Transverse colon (tissue), 4 donors: ENCODE results near the gene WDSUB1. TPM values are rescaled to one million over a fixed set of nuclear protein-coding genes. Genes with fewer than 3 reads are reported as not detected.

ENCODE experiments used
- DNase-seq: peaks from one replicate; pipeline ENCODE4 v3.0.0-alpha.2; 2019
- H3K27ac ChIP-seq, 4 donors: fragments of 200-600 bp; sonication (generic); 2 replicates each; pipeline ENCODE4 v1.5.1; 2016 to 2018; ENCODE audit warnings: inconsistent platforms in 4 of 4
- H3K27me3 ChIP-seq: fragments of 200-600 bp; sonication (generic); 2 replicates; pipeline ENCODE4 v1.5.1; 2017; ENCODE audit warnings: inconsistent platforms
- H3K36me3 ChIP-seq, 4 donors: fragments of 200-600 bp; sonication (generic); 2 replicates each; pipeline ENCODE4 v1.5.1; 2017 to 2019; ENCODE audit warnings: inconsistent platforms in 4 of 4
- H3K4me1 ChIP-seq, 4 donors: fragments of 200-600 bp; sonication (generic); 2 replicates each; pipeline ENCODE4 v1.5.1; 2017 to 2020; ENCODE audit warnings: inconsistent platforms in 4 of 4
- H3K4me3 ChIP-seq, 4 donors: fragments of 200-600 bp; sonication (generic); 1 replicate in 1 of 4; 2 replicates in 3 of 4; pipeline versions ENCODE4 v1.5.1 to v1.6.1; 2017 to 2019; ENCODE audit warnings: inconsistent platforms in 4 of 4
- H3K9me3 ChIP-seq, 2 donors: fragments of 200-600 bp; sonication (generic); 2 replicates each; pipeline ENCODE4 v1.5.1; 2017 to 2019; ENCODE audit warnings: inconsistent platforms in 2 of 2
- EP300 ChIP-seq: sonication (generic); formaldehyde crosslinking; IDR thresholded peaks from one replicate; pipeline ENCODE4 v1.6.1; 2017; ENCODE audit warnings: antibody characterized with exemption, low read depth
- POLR2A ChIP-seq: fragments of 450-650 bp; IDR thresholded peaks from one replicate; pipeline ENCODE4 v1.6.1; 2016; ENCODE audit warnings: antibody characterized with exemption, mild to moderate bottlenecking, moderate library complexity
- POLR2AphosphoS5 ChIP-seq, 3 donors: sonication (generic); formaldehyde crosslinking; IDR thresholded peaks; one replicate each; pipeline ENCODE4 v1.6.1; 2016; ENCODE audit warnings: antibody characterized with exemption in 3 of 3
- WGBS, 2 donors: methylation state at CpG; one replicate each; pipeline ENCODE4 v1.1.5; 2018; ENCODE audit warnings: low coverage in 1 of 2; 5-methylcytosine and 5-hydroxymethylcytosine counted together
- in situ Hi-C, 4 donors: fragments of 200-750 bp; cut with MboI; loops; one replicate each; pipeline versions ENCODE4 v1.15.0 to v1.15.1; 2017; ENCODE audit warnings: low sequenced_read_pairs in 3 of 4, low pct_ligation_motif_present in 1 of 4, low pct_unique_long_range_greater_than_20kb in 1 of 4
- intact Hi-C: fragments of 100-400 bp; cut with DNase I; formaldehyde crosslinking; loops from one replicate; pipeline ENCODE4 v1.15.1; 2023; ENCODE audit warnings: low total_unique reads
- total RNA-seq, 4 donors: library from RNA; depleted of rRNA; stranded (reverse); fragments of >200 nt; gene quantifications; one replicate each; pipeline ENCODE4 v1.1.0, GENCODE V29; 2016
- TF ChIP-seq, protein P1 (sequence below), 5 experiments: fragments of 200-600 bp in 3 of 5; fragments of 450-650 bp in 2 of 5; sonication (generic) in 3 of 5; IDR thresholded peaks; 1 replicate in 2 of 5; 2 replicates in 3 of 5; pipeline ENCODE4 v1.5.1; 2016 to 2017; ENCODE audit warnings: antibody characterized with exemption in 5 of 5, inconsistent platforms in 3 of 5, mild to moderate bottlenecking in 2 of 5, moderate library complexity in 1 of 5

The WDSUB1 gene
- total RNA-seq, 4 donors from 2014 or later = 3.4 to 10.3 (median 9.1) TPM

DNA sequence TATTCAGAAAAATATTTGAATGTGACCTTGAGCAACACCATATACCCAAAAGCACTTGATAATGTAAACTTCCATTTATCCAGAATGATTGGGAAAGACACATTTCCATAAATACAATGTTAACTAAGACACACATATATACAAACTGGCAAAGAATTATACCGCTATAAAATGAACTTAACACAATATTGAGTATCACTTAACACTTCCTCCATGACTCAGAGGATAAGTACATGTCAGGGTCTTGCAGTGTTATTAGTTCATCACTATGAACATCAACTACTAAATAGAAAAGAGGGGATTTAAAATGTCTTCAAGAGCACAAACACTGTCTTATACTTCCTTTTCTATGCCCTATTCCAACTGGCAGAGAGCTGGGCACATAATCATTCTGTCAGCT lies 18.6 kb downstream of the WDSUB1 start:
- TF ChIP-seq EP300 (no peak), POLR2AphosphoS5 (IDR thresholded peaks at IDR 0.05) (no peak), POLR2A (no peak)
- TF ChIP-seq, protein P1, sequence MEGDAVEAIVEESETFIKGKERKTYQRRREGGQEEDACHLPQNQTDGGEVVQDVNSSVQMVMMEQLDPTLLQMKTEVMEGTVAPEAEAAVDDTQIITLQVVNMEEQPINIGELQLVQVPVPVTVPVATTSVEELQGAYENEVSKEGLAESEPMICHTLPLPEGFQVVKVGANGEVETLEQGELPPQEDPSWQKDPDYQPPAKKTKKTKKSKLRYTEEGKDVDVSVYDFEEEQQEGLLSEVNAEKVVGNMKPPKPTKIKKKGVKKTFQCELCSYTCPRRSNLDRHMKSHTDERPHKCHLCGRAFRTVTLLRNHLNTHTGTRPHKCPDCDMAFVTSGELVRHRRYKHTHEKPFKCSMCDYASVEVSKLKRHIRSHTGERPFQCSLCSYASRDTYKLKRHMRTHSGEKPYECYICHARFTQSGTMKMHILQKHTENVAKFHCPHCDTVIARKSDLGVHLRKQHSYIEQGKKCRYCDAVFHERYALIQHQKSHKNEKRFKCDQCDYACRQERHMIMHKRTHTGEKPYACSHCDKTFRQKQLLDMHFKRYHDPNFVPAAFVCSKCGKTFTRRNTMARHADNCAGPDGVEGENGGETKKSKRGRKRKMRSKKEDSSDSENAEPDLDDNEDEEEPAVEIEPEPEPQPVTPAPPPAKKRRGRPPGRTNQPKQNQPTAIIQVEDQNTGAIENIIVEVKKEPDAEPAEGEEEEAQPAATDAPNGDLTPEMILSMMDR (IDR thresholded peaks at IDR 0.05) = no peak
- Histone ChIP-seq H3K9me3 (no peaks in the 10 kb centered on the region), H3K27me3 (no peaks in the 10 kb centered on the region), H3K4me1 (peaks cover 0 to 4% (median 1%) of the 10 kb centered on the region in 4 donors), H3K4me3 (no peak overlapping the region), H3K36me3 (peaks cover 0 to 6% (median 2%) of the 10 kb centered on the region in 4 donors), H3K27ac (no peak overlapping the region)
- in situ Hi-C loops = no loop called here
- intact Hi-C loops = no loop called here
- WGBS, 2 donors = 84 to 100% methylated on average over 1 of the region's 1 CpG
- no peak for DNase-seq

DNA sequence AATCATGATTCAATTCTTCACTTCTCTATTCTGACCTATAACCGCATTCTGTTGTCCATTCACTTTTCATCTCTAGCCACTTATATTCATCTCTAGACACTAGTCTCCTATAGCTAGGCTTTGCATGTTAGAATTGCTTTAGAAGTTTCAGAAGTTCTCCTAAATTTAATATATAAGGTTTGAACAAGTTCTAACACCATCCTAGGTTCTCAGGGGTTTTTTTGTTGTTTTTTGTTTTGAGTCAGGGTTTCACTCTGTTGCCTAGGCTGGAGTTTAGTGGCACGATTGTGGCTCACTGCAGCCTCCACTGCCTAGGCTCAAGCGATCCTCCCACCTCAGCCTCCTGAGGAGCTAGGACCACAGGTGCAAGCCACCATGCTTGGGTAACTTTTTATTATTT lies 19.9 kb downstream of the WDSUB1 start:
- 79% methylated on average over 2 to 3 of the region's 3 CpGs for WGBS, 2 donors
- no peaks in the 10 kb centered on the region for H3K27me3 ChIP-seq
- TF ChIP-seq POLR2A (no peak), POLR2AphosphoS5 (IDR thresholded peaks at IDR 0.05) (no peak)
- in situ Hi-C loops = no loop called here
- H3K36me3 ChIP-seq = peaks cover 0 to 9% (median 2%) of the 10 kb centered on the region in 4 donors
- intact Hi-C loops = no loop called here
- DNase-seq = no peak
- peaks cover 0 to 4% (median 1%) of the 10 kb centered on the region in 4 donors for H3K4me1 ChIP-seq
- H3K9me3 ChIP-seq = no peaks in the 10 kb centered on the region
- H3K4me3 ChIP-seq = no peak overlapping the region
- no peak overlapping the region for H3K27ac ChIP-seq

DNA sequence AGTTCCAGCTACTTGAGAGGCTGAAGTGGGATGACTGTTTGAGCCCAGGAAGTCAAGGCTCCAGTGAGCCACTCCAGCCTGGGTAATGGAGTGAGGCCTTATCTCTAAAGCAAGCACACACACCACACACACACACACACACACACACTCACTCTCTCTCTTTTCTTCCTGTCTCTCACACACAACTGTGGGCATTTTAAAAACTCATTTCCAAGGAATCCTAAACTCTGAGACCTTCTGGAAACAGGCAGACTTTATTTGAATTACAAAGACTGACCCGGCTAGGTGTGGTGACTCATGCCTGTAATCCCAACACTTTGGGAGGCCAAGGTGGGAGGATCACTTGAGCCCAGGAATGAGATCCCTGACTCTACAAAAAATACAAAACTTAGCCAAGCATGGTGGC lies 21.3 kb downstream of the WDSUB1 start:
- in situ Hi-C loops (no loop called here), intact Hi-C loops (no loop called here)
- TF ChIP-seq EP300 = no peak
- Histone ChIP-seq H3K9me3 (no peaks in the 10 kb centered on the region), H3K4me3 (no peak overlapping the region), H3K27ac (no peak overlapping the region), H3K27me3 (no peaks in the 10 kb centered on the region), H3K4me1 (peaks cover 0 to 4% (median 1%) of the 10 kb centered on the region in 4 donors), H3K36me3 (peaks cover 0 to 3% (median 0%) of the 10 kb centered on the region in 4 donors)
- DNase-seq = no peak
- 74 to 88% methylated on average over 1 of the region's 1 CpG for WGBS, 2 donors

- no peak overlapping the region for H3K4me3 ChIP-seq
- no peaks in the 10 kb centered on the region for H3K9me3 ChIP-seq
- peaks cover 0 to 3% (median 0%) of the 10 kb centered on the region in 4 donors for H3K36me3 ChIP-seq
- no peaks in the 10 kb centered on the region for H3K4me1 ChIP-seq
- in situ Hi-C loops (no loop called here), intact Hi-C loops (no loop called here)
- H3K27ac ChIP-seq = no peak overlapping the region
- no peak for DNase-seq
- 92 to 97% methylated on average over 5 of the region's 5 CpGs for WGBS, 2 donors
- no peaks in the 10 kb centered on the region for H3K27me3 ChIP-seq
- TF ChIP-seq POLR2A (no peak), POLR2AphosphoS5 (IDR thresholded peaks at IDR 0.05) (no peak), EP300 (no peak)
- TF ChIP-seq, protein P1 (IDR thresholded peaks at IDR 0.05) = no peak
These were observed 23.6 kb downstream of the WDSUB1 start for GRCh38 chr2:159262904-159263303.

GRCh38 chr2:159262226-159262625 lies 24.3 kb downstream of the WDSUB1 start:
- TF ChIP-seq EP300 = no peak
- no peak for TF ChIP-seq POLR2AphosphoS5 (IDR thresholded peaks at IDR 0.05)
- no peak for TF ChIP-seq POLR2A
- TF ChIP-seq, protein P1 (IDR thresholded peaks at IDR 0.05) = no peak
- H3K4me1 ChIP-seq = no peaks in the 10 kb centered on the region
- no peaks in the 10 kb centered on the region for H3K27me3 ChIP-seq
- intact Hi-C loops (no loop called here), in situ Hi-C loops (no loop called here)
- 84 to 89% methylated on average over 6 of the region's 6 CpGs for WGBS, 2 donors
- H3K27ac ChIP-seq = no peak overlapping the region
- no peaks in the 10 kb centered on the region for H3K9me3 ChIP-seq
- peaks cover 0 to 3% (median 0%) of the 10 kb centered on the region in 4 donors for H3K36me3 ChIP-seq
- DNase-seq = no peak
- no peak overlapping the region for H3K4me3 ChIP-seq
